GM23338 (cell line): ENCODE measurements around the gene PCBP3. TPM values are rescaled to one million over a fixed set of nuclear protein-coding genes. Genes with fewer than 3 reads are reported as not detected.
"Not testable (repeated sequence)": the region's sequence is repeated elsewhere in the genome, so short reads cannot be mapped to it uniquely, and the experiment has no call there.

ENCODE experiments used
- ATAC-seq: fragments of 200-7000 bp; cut with Tn5 transposase; 3 replicates; pipeline ENCODE4 v1.9.1; 2020
- DNase-seq: peaks from one replicate; pipeline ENCODE4 v3.0.0-alpha.2; 2015; ENCODE audit warnings: low spot score
- H2AFZ ChIP-seq: fragments of 200-600 bp; sonication (generic); 2 replicates; pipeline ENCODE4 v1.8.0; 2016; ENCODE audit warnings: antibody characterized with exemption, mild to moderate bottlenecking, moderate library complexity
- H3F3A ChIP-seq: fragments of 200-600 bp; sonication (generic); replicated peaks from 2 replicates; pipeline ENCODE4 v1.8.0; 2017; ENCODE audit warnings: antibody characterized with exemption, mixed run types, low read depth
- H3K27ac ChIP-seq: fragments of 200-600 bp; sonication (generic); 2 replicates; pipeline ENCODE4 v1.6.1; 2016; ENCODE audit warnings: low read depth
- H3K27me3 ChIP-seq: fragments of 200-600 bp; sonication (generic); 2 replicates; pipeline ENCODE4 v1.8.0; 2016; ENCODE audit warnings: mild to moderate bottlenecking, mixed run types, moderate library complexity; ENCODE audit not compliant: insufficient read depth
- H3K36me3 ChIP-seq: fragments of 200-600 bp; sonication (generic); 2 replicates; pipeline ENCODE4 v1.8.0; 2016; ENCODE audit warnings: mild to moderate bottlenecking; ENCODE audit not compliant: insufficient read depth
- H3K4me1 ChIP-seq: fragments of 200-600 bp; sonication (generic); 2 replicates; pipeline ENCODE4 v1.8.0; 2016; ENCODE audit warnings: mild to moderate bottlenecking, moderate library complexity; ENCODE audit not compliant: insufficient read depth
- H3K4me2 ChIP-seq: fragments of 200-600 bp; sonication (generic); 2 replicates; pipeline ENCODE4 v1.7.1; 2017; ENCODE audit warnings: mixed run types
- H3K4me3 ChIP-seq: fragments of 200-600 bp; sonication (generic); 2 replicates; pipeline ENCODE4 v1.6.1; 2016; ENCODE audit warnings: mixed run types
- H3K79me2 ChIP-seq: fragments of 200-600 bp; sonication (generic); replicated peaks from 2 replicates; pipeline ENCODE4 v1.8.0; 2017; ENCODE audit warnings: mild to moderate bottlenecking; ENCODE audit not compliant: insufficient read depth
- H3K9me2 ChIP-seq: fragments of 200-600 bp; sonication (generic); 2 replicates; pipeline ENCODE4 v1.8.0; 2017; ENCODE audit not compliant: insufficient read depth
- H4K20me1 ChIP-seq: fragments of 200-600 bp; sonication (generic); replicated peaks from 2 replicates; pipeline ENCODE4 v1.8.0; 2017; ENCODE audit warnings: mild to moderate bottlenecking; ENCODE audit not compliant: insufficient read depth
- H3K27ac Mint-ChIP-seq: 2 replicates; pipeline ENCODE4 v1.8.0; 2020; ENCODE audit warnings: inconsistent platforms, mild to moderate bottlenecking, moderate library complexity, mixed read lengths
- H3K27me3 Mint-ChIP-seq: 3 replicates; pipeline ENCODE4 v1.8.0; 2022; ENCODE audit warnings: low read depth, mild to moderate bottlenecking, moderate library complexity, mixed read lengths, inconsistent platforms; ENCODE audit not compliant: insufficient read depth, poor library complexity
- H3K36me3 Mint-ChIP-seq: 3 replicates; pipeline ENCODE4 v1.8.0; 2021; ENCODE audit warnings: low read depth, mild to moderate bottlenecking, inconsistent platforms, moderate library complexity, mixed read lengths
- H3K4me1 Mint-ChIP-seq: 3 replicates; pipeline ENCODE4 v1.8.0; 2020; ENCODE audit warnings: mild to moderate bottlenecking, inconsistent platforms, mixed read lengths
- H3K4me3 Mint-ChIP-seq: 3 replicates; pipeline ENCODE4 v1.8.0; 2021; ENCODE audit warnings: moderate library complexity, mild to moderate bottlenecking, inconsistent platforms, mixed read lengths
- H3K9me3 Mint-ChIP-seq: 3 replicates; pipeline ENCODE4 v1.8.0; 2020; ENCODE audit warnings: moderate library complexity, mild to moderate bottlenecking, inconsistent platforms, mixed read lengths
- CREB1 ChIP-seq: fragments of 250-450 bp; sonication (Bioruptor Pico); IDR thresholded peaks from 2 replicates; pipeline ENCODE4 v1.5.0; 2020; ENCODE audit warnings: low read depth, mild to moderate bottlenecking, moderate library complexity
- CTCF ChIP-seq, 2 experiments: fragments of 200-600 bp in 1 of 2; sonication (generic) in 1 of 2; conservative IDR thresholded peaks; 2 replicates each; pipeline versions ENCODE4 v1.5.1 to v1.6.1; 2016 to 2017; ENCODE audit warnings: antibody characterized with exemption in 2 of 2, low read depth in 2 of 2, mild to moderate bottlenecking in 2 of 2, moderate library complexity in 1 of 2
- ETS1 ChIP-seq: IDR thresholded peaks from 2 replicates; pipeline ENCODE4 v1.6.1; 2016; ENCODE audit warnings: antibody characterized with exemption
- EZH2 ChIP-seq: fragments of 200-600 bp; sonication (generic); IDR thresholded peaks from one replicate; pipeline ENCODE4 v1.8.0; 2017; ENCODE audit warnings: antibody characterized with exemption, mild to moderate bottlenecking, low read depth; ENCODE audit not compliant: unreplicated experiment
- EZH2phosphoT487 ChIP-seq: fragments of 200-600 bp; sonication (generic); IDR thresholded peaks from one replicate; pipeline ENCODE4 v1.8.1; 2018; ENCODE audit warnings: antibody characterized with exemption; ENCODE audit not compliant: unreplicated experiment
- JUNB ChIP-seq: IDR thresholded peaks from one replicate; pipeline ENCODE4 v1.6.1; 2016; ENCODE audit warnings: antibody characterized with exemption; ENCODE audit not compliant: unreplicated experiment
- NANOG ChIP-seq: IDR thresholded peaks from 2 replicates; pipeline ENCODE4 v1.6.1; 2016; ENCODE audit warnings: antibody characterized with exemption, borderline replicate concordance
- POLR2AphosphoS5 ChIP-seq: IDR thresholded peaks from 2 replicates; pipeline ENCODE4 v1.6.1; 2016; ENCODE audit warnings: antibody characterized with exemption, low read depth
- ZNF114 ChIP-seq: fragments of 250-450 bp; sonication (Bioruptor Pico); IDR thresholded peaks from 2 replicates; pipeline ENCODE4 v1.5.0; 2020; ENCODE audit warnings: mild to moderate bottlenecking, moderate library complexity
- ZNF331 ChIP-seq: fragments of 250-450 bp; sonication (Bioruptor Pico); IDR thresholded peaks from 2 replicates; pipeline ENCODE4 v1.5.0; 2020; ENCODE audit warnings: low read depth, mild to moderate bottlenecking, moderate library complexity
- polyA plus RNA-seq: library from polyadenylated mRNA; unstranded; fragments of >200 nt; fragmentation: Nextera tagmentation; extraction: Ambion mirVana; gene quantifications from 2 replicates; pipeline ENCODE4 v1.2.1, GENCODE V29; 2016
- total RNA-seq: library from RNA; depleted of rRNA; stranded (reverse); fragments of >200 nt; shearing (Covaris generic); gene quantifications from 2 replicates; pipeline ENCODE4 v1.2.3, GENCODE V29; 2014

Gene PCBP3
- total and polyA plus RNA-seq, 2 experiments from 2014 or later: 7.1 to 9.1 TPM

- TF ChIP-seq ETS1 (no peak), EZH2phosphoT487 (no peak), CTCF (conservative IDR thresholded peaks at IDR 0.05; ENCODE audit: low read depth in 2 of 2) (no peak), ZNF114 (CRISPR knock-in tag) (no peak), CREB1 (CRISPR knock-in tag) (no peak), POLR2AphosphoS5 (no peak), EZH2 (no peak), JUNB (no peak), ZNF331 (CRISPR knock-in tag) (no peak)
These were observed 20.1 kb upstream of the PCBP3 start (continued) for GRCh38 chr21:45623436-45623835.

- H3K36me3 ChIP-seq, H3K4me2 ChIP-seq, H3K9me2 ChIP-seq, H3K9me3 Mint-ChIP-seq, DNase-seq, H3K27me3 ChIP-seq, H2AFZ ChIP-seq, H3K4me1 Mint-ChIP-seq, H3K27me3 Mint-ChIP-seq, H3K4me3 Mint-ChIP-seq, H4K20me1 ChIP-seq, H3K4me3 ChIP-seq, H3K27ac ChIP-seq, H3K79me2 ChIP-seq, H3K4me1 ChIP-seq, H3F3A ChIP-seq, ATAC-seq, H3K36me3 Mint-ChIP-seq, H3K27ac Mint-ChIP-seq: not testable (repeated sequence)
These were observed 17.4 kb upstream of the PCBP3 start for GRCh38 chr21:45626127-45626526.

GRCh38 chr21:45629046-45629981 lies 14.2 kb upstream of the PCBP3 start:
- H3K4me3 Mint-ChIP-seq: no peak overlapping the region
- ATAC-seq (no peak), DNase-seq (no peak)
- Histone ChIP-seq H3K4me3 (no peak overlapping the region), H3K9me2 (0 out of 2 replicates have a peak, but pooled peaks cover 5% of the 10 kb centered on the region), H3K27ac (no peak overlapping the region), H3F3A (no peaks in the 10 kb centered on the region), H4K20me1 (no peaks in the 10 kb centered on the region), H3K27me3 (no peaks in the 10 kb centered on the region), H3K79me2 (no peaks in the 10 kb centered on the region), H2AFZ (no peak overlapping the region), H3K4me2 (no peak overlapping the region), H3K4me1 (no peaks in the 10 kb centered on the region), H3K36me3 (no peaks in the 10 kb centered on the region)
- peaks cover 10% of the 10 kb centered on the region for H3K27me3 Mint-ChIP-seq
- H3K27ac Mint-ChIP-seq: no peak overlapping the region
- no peaks in the 10 kb centered on the region; the same call in 2 of the 3 replicates for H3K9me3 Mint-ChIP-seq
- TF ChIP-seq CREB1 (CRISPR knock-in tag) (no peak), NANOG (no peak)
- no peaks in the 10 kb centered on the region for H3K36me3 Mint-ChIP-seq
- no peaks in the 10 kb centered on the region for H3K4me1 Mint-ChIP-seq
